Fibroblast of skin of left quadriceps (primary cell): ENCODE measurements around the gene KHDC1L.
A peak's percentile ranks its signal among the peaks of the same experiment; 100 is the strongest.
"Not testable (repeated sequence)": the region's sequence is repeated elsewhere in the genome, so short reads cannot be mapped to it uniquely, and the experiment has no call there.

Source experiments
- DNase-seq, 2 experiments: peaks; one replicate each; pipeline ENCODE4 v3.0.0-alpha.2; 2013; ENCODE audit warnings: low read depth in 2 of 2

KHDC1L gene

GRCh38 chr6:73207221-73207837 is 18.0 kb downstream of the KHDC1L start:
- DNase-seq, result no peak

DNA sequence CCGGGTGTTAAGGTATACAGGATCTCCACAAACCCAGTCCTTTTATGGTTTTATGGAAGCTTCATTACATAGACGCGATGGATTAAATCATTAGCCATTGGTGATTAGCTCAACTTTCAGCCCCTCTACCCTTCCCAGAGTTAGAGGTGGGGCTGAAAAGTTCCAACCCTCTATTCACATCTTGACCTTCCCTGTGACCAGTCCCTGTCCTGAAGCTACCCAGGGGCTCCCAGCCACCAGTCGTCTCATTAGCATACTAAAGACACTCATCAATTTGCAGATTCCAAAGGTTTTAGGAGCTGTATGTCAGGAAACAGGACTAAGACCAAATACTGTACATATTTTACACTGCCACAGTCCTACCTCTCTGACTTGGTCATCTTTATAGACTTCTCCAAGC is 21.0 kb downstream of the KHDC1L start:
- no peak for DNase-seq

- no peak for DNase-seq
These were observed 22.2 kb downstream of the KHDC1L start for GRCh38 chr6:73203098-73203497.

DNA sequence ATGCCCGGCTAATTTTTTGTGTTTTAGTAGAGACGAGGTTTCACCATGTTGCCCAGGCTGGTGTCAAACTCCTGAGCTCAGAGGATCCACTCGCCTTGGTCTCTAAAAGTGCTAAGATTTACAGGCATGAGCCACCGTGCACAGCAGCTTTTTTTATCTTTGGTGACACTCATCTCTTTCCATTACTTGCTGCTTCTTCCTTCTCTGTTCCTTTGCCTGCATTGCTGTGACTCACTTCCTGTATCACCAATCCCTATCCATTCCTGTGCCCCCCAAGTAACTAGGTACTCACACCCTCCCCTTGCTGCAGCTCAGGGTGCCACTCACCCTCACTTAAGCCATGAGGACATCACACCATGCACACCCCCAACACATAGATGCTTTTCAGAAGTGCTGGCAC is 24.6 kb downstream of the KHDC1L start:
- DNase-seq, result no peak

GRCh38 chr6:73200247-73200646 is 25.0 kb downstream of the KHDC1L start:
- no peak for DNase-seq

DNA sequence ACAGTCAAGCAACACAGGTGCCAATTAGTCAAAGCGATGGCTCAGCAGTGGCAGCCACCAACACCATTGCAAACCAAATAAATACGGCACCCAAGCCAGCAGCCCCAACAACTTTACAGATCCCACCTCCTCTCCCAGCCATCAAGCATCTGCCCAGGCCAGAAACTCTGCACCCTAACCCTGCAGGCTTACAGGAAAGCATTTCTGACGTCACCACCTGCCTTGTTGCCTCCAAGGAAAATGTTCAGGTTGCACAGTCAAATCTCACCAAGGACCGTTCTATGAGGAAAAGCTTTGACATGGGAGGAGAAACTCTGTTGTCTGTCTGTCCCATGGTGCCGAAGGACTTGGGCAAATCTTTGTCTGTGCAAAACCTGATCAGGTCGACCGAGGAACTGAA is 30.6 kb downstream of the KHDC1L start:
- DNase-seq, result no peak

DNA sequence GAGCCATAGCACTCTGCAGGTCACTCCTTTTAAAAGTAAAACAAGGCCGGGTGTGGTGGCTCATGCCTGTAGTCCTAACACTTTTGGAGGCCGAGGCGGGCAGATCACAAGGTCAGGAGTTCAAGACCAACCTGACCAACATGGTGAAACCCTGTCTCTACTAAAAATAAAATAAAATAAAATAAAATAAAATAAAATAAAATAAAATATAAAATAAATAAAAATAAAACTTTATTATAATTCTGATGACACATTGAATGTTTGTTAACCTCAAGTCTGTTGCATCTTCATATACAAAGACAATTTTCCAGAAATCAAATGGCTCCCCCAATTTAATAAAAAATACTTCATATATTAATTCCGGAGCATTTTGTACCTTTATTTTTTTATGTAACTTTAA is 32.0 kb downstream of the KHDC1L start:
- DNase-seq, result not testable (repeated sequence)

DNA sequence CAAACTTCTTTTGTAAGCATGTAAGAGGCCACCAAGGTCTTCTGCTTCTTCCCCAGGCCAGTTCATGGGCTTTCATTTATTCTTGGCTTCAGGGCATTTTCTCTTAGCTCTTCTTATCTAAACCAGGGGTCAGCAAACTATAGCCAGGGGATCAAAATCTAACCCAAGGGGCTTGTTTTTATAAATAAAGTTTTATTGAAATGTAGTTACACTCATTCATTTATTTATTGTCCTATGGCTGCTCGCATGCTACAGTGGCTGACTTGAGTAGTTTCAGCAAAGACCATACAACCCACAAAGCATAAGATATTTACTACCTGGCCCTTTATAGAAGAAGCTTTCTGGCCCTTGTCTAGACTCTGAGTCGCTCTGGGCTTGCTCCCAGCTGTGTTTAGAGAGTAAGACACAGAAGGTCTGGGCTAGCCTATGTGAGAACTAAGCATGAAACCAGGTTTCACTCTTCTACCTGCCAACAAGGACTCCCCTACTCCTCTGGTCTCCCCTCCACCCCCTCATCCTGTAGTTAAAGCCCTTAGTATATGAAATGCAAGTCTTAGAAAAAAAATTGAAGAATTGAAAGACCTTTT is 43.2 kb downstream of the KHDC1L start:
- DNase-seq, result no peak

DNA sequence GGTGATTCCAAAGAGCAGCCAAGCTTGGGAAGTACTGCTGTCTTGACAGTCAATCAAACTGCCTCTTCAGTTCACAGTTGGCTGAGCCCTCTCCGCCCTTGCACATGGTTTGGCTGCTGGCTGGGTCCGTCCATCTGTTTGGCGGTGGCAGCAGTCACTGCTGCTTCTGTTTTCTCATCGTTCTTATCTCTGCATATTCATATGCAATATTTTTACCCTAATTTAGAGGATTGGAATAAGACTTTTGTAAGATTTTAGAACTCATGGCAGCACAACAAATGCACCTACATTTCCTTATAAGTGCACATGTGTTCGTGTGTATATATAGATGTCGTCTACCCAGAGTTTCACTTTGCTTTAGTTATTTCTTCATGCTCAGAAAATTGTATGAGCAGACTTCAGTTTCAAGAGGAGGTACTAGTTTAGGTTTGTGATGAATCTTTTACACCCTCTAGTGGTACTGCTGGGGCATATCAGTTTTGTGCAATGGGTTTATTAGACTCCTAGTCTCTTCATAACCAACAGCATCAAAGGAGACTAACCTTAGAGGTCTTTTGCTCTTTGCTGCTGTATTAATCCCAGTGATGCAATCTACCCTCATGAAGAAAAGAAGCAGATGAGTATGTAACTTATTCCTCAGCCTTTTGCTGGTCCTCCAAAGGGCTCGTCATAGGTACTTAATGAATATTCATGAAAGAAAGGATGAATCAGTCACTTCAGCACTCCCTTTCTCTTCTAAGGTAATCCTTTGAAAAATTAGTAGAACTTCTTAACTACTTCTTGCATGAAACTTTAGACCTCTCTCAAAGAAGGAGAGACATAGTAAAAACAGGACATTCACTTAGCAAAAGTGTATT is 44.3 kb downstream of the KHDC1L start:
- DNase-seq, result peak; percentile 45 to 59

GRCh38 chr6:73180076-73180738 is 45.1 kb downstream of the KHDC1L start:
- no peak for DNase-seq

DNA sequence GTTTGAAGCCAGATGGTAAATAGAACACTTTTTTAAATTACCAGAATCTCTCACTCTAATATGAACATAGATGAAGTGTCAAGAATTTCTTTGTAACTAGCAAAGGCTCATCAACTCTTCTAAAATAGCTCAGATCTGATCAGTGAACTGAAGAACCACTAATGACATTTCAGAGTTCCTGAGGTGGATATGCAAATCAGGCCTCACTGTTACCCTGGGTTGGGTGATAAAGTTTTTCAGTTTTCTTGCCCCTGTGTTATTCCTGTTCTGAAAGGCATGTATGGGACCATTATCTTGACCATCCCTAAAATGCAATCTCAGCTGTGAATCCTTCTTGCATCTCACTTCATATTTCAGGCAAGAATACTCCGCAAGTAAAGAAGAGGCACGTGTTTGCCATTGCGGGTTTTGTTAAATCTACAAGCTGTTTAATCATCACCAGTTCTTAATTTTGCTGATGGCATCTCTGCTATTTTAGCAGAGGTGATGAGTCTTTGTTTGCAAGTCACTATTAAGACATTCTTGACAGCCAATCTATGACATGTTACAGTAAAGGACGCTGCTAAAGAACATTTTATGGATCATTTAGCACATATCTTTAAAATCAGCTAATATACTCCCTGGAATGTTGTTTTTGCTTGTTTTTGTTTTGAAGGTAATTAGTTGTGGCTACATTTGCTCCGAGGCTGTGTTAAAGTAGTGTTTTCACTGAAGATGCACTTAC is 47.9 kb downstream of the KHDC1L start:
- no peak for DNase-seq

DNA sequence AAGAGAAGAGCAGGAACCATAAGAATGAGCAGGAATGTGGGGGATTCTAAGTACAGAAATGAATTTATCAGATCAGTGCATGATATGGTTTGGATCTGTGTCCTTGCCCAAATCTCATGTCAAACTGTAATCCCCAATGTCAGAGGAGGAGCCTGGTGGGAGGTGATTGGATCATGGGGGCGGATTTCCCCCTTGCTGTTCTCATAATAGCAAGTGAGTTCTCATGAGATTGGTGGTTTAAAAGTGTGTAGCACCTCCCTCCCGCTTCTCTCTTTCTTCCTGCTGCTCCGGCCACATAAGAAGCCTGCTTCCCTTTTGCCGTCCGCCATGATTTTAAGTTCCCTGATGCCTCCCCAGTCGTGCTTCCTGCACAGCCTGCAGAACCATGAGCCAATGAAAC is 49.2 kb downstream of the KHDC1L start:
- no peak for DNase-seq

GRCh38 chr6:73174646-73175045 is 50.6 kb downstream of the KHDC1L start:
- no peak for DNase-seq
